Measurements from ENCODE around the gene RNASE13. TPM values are rescaled to one million over a fixed set of nuclear protein-coding genes. Genes with fewer than 3 reads are reported as not detected.
"Not testable (repeated sequence)": the region's sequence is repeated elsewhere in the genome, so short reads cannot be mapped to it uniquely, and the experiment has no call there.

Gene RNASE13
- total RNA-seq, 3 donors from 2014 or later = not detected

GRCh38 chr14:21043387-21043973, 8.9 kb upstream of the RNASE13 start:
- DNase-seq (no peak), ATAC-seq (no peak)
- no peaks in the 10 kb centered on the region for H3K36me3 ChIP-seq (ENCODE audit: low read depth)
- H3K9me3 ChIP-seq = no peaks in the 10 kb centered on the region
- H3K4me3 ChIP-seq = no peak overlapping the region
- intact Hi-C loops (cut with DNase I, micrococcal nuclease) = no loop called here
- TF ChIP-seq, protein P1, sequence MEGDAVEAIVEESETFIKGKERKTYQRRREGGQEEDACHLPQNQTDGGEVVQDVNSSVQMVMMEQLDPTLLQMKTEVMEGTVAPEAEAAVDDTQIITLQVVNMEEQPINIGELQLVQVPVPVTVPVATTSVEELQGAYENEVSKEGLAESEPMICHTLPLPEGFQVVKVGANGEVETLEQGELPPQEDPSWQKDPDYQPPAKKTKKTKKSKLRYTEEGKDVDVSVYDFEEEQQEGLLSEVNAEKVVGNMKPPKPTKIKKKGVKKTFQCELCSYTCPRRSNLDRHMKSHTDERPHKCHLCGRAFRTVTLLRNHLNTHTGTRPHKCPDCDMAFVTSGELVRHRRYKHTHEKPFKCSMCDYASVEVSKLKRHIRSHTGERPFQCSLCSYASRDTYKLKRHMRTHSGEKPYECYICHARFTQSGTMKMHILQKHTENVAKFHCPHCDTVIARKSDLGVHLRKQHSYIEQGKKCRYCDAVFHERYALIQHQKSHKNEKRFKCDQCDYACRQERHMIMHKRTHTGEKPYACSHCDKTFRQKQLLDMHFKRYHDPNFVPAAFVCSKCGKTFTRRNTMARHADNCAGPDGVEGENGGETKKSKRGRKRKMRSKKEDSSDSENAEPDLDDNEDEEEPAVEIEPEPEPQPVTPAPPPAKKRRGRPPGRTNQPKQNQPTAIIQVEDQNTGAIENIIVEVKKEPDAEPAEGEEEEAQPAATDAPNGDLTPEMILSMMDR (IDR thresholded peaks at IDR 0.05) = no peak
- H3K4me1 ChIP-seq (ENCODE audit: low read depth) = peaks cover 29% of the 10 kb centered on the region

DNA sequence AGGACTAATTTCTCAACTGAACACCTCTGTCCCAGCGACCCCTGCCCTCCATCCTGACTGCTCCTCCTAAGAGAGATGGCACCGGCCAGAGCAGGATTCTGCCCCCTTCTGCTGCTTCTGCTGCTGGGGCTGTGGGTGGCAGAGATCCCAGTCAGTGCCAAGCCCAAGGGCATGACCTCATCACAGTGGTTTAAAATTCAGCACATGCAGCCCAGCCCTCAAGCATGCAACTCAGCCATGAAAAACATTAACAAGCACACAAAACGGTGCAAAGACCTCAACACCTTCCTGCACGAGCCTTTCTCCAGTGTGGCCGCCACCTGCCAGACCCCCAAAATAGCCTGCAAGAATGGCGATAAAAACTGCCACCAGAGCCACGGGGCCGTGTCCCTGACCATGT, 8.3 kb upstream of the RNASE13 start:
- no peak for ATAC-seq
- no peak overlapping the region for H3K4me3 ChIP-seq
- H3K9me3 ChIP-seq = no peaks in the 10 kb centered on the region
- intact Hi-C loops (cut with DNase I, micrococcal nuclease) = no loop called here
- no peak for DNase-seq
- TF ChIP-seq, protein P1 (IDR thresholded peaks at IDR 0.05) = no peak
- H3K4me1 ChIP-seq (ENCODE audit: low read depth) = peaks cover 35% of the 10 kb centered on the region
- no peaks in the 10 kb centered on the region for H3K36me3 ChIP-seq (ENCODE audit: low read depth)

DNA sequence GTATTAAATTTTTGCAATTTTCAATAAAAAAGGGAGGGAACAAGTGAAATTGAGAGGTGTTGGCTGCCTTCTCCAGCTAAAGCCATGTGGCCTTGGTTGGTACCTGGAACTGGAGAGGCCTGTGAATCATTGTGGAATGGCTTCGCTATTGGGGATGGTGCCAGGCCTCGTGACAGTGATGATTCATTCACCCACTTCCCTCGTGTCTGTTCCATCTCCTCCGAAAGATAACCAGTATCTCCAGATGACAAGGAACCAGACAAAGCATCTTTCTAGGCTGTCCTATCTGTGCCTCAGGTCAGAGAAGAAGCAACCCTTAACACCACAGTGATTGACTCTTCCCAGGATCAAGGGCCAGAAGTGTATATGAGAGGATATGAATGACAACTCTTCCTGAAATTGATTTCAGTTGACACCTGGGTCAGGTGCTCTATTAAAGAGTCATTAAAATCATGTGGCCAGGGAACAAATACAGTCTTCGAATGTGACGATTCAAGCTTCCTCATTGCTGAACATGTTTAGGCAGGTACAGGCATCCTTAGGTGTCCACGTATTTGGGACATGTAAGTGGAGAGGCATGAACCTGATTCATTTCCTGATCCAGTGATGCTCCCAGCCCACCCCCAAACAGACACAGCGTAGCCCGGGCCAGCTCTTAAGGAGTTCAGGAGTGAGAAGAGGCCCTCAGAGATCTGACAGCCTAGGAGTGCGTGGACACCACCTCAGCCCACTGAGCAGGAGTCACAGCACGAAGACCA, 7.2 kb upstream of the RNASE13 start, which contains the start of gene RNASE7:
Gene RNASE7, plus strand, starts transcription at position 687 of the 758 bp plus-strand sequence. CDS start 631 bp downstream, outside the sequence.
- DNase-seq (no peak), ATAC-seq (no peak)
- intact Hi-C loops (cut with DNase I, micrococcal nuclease) = no loop called here
- Histone ChIP-seq H3K4me3 (no peak within 1 kb of the TSS), H3K36me3 (ENCODE audit: low read depth) (no peaks in the 10 kb centered on the region), H3K4me1 (ENCODE audit: low read depth) (peaks cover 35% of the 10 kb centered on the region), H3K9me3 (no peaks in the 10 kb centered on the region)
- TF ChIP-seq, protein P1 (IDR thresholded peaks at IDR 0.05) = no peak

GRCh38 chr14:21040941-21041340, 6.3 kb upstream of the RNASE13 start:
- H3K9me3 ChIP-seq; H3K4me3 ChIP-seq; intact Hi-C loops (cut with DNase I, micrococcal nuclease); ATAC-seq; H3K36me3 ChIP-seq (ENCODE audit: low read depth); DNase-seq: not testable (repeated sequence)
- peaks cover 35% of the 10 kb centered on the region for H3K4me1 ChIP-seq (ENCODE audit: low read depth)

DNA sequence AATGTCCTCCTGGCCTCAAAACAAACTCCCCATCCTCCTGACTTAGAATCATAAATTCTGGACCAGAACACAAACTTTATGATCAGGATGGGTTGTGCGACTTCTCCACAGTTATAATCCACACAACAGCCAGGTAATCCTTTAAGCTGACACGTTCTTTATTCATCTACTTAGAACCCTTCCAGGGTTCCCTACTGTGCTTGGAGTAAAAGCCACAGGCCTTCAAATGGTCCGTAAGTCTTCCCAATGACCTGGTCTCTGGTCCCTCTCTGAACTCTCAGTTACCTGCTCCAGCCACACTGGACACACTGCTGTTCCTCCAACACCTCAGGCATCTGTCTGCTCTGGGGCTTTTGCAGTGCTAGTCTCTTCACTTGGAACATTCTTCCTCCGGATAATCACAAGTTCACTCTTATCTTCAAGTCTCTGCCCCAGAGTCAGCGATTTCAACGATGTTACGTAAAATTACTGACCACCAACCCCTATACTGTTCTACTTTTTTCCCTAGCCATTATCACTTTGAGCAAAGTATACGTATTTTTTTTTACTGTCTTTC, 5.8 kb upstream of the RNASE13 start:
- no peak for ATAC-seq
- intact Hi-C loops (cut with DNase I, micrococcal nuclease) = no loop called here
- TF ChIP-seq, protein P1 (IDR thresholded peaks at IDR 0.05) = no peak
- Histone ChIP-seq H3K36me3 (ENCODE audit: low read depth) (no peaks in the 10 kb centered on the region), H3K4me1 (ENCODE audit: low read depth) (peaks cover 35% of the 10 kb centered on the region), H3K9me3 (no peaks in the 10 kb centered on the region), H3K4me3 (no peak overlapping the region)
- DNase-seq = no peak

Measured in mucosa of descending colon (tissue), 3 donors.